Measurements from ENCODE around the gene IL1RAPL1. TPM values are rescaled to one million over a fixed set of nuclear protein-coding genes. Genes with fewer than 3 reads are reported as not detected.

Gene IL1RAPL1
- total and polyA plus RNA-seq, 2 experiments from 2014 or later, result 0.18 to 0.49 TPM

DNA sequence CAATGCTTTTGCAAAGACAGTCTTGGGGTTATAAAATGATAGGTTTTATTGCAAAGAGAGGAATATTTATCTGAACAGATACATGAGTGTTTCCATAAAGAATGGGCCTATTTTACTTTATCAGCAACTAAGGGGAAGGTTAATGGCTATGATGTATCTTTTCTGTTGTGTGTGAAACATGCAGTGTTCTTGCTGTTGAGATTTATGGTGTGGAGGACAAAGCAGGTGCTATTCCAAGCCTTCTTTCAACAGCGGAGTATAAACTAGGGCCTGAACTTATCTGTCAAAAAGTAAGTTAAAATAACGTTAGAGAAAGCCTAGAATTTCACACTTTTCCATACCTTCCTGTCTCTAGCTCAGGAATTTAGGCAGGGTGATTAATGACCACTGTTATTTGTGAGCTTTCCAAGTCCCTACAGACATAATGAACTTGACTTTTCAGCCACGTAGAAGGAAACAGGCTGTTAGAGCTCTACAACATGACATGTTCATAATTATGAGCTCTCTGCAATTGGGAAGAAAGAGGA is 411.4 kb downstream of the IL1RAPL1 start:
- Mint-ChIP-seq H3K27ac (no peak overlapping the region), H3K4me1 (peaks cover 8% of the 10 kb centered on the region; the same call in 2 of the 3 replicates), H3K4me3 (no peak overlapping the region), H3K27me3 (ENCODE audit: insufficient read depth, low read depth, poor library complexity) (no peaks in the 10 kb centered on the region), H3K9me3 (no peaks in the 10 kb centered on the region), H3K36me3 (ENCODE audit: low read depth) (no peaks in the 10 kb centered on the region)
- Histone ChIP-seq H3F3A (replicated peaks; ENCODE audit: low read depth) (no peaks in the 10 kb centered on the region), H3K9me2 (ENCODE audit: insufficient read depth) (no peaks in the 10 kb centered on the region), H3K79me2 (replicated peaks; ENCODE audit: insufficient read depth) (no peaks in the 10 kb centered on the region), H2AFZ (no peak overlapping the region), H3K27ac (ENCODE audit: low read depth) (no peak overlapping the region), H3K4me1 (ENCODE audit: insufficient read depth) (no peaks in the 10 kb centered on the region), H3K4me3 (no peak overlapping the region), H3K27me3 (ENCODE audit: insufficient read depth) (no peaks in the 10 kb centered on the region), H3K36me3 (ENCODE audit: insufficient read depth) (no peaks in the 10 kb centered on the region), H4K20me1 (replicated peaks; ENCODE audit: insufficient read depth) (no peaks in the 10 kb centered on the region), H3K4me2 (no peak overlapping the region)
- ATAC-seq (no peak), DNase-seq (ENCODE audit: low spot score) (no peak)
- no peak for TF ChIP-seq NANOG (IDR thresholded peaks at IDR 0.05; ENCODE audit: borderline replicate concordance)
- TF ChIP-seq EZH2phosphoT487 (IDR thresholded peaks at IDR 0.05; ENCODE audit: unreplicated experiment), result no peak
- no peak for TF ChIP-seq STAT1 (IDR thresholded peaks at IDR 0.05; ENCODE audit: unreplicated experiment)
- no peak for TF ChIP-seq POLR2AphosphoS5 (IDR thresholded peaks at IDR 0.05; ENCODE audit: low read depth)
- TF ChIP-seq, protein P1, sequence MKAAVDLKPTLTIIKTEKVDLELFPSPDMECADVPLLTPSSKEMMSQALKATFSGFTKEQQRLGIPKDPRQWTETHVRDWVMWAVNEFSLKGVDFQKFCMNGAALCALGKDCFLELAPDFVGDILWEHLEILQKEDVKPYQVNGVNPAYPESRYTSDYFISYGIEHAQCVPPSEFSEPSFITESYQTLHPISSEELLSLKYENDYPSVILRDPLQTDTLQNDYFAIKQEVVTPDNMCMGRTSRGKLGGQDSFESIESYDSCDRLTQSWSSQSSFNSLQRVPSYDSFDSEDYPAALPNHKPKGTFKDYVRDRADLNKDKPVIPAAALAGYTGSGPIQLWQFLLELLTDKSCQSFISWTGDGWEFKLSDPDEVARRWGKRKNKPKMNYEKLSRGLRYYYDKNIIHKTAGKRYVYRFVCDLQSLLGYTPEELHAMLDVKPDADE (IDR thresholded peaks at IDR 0.05), result no peak
- TF ChIP-seq, protein P2, sequence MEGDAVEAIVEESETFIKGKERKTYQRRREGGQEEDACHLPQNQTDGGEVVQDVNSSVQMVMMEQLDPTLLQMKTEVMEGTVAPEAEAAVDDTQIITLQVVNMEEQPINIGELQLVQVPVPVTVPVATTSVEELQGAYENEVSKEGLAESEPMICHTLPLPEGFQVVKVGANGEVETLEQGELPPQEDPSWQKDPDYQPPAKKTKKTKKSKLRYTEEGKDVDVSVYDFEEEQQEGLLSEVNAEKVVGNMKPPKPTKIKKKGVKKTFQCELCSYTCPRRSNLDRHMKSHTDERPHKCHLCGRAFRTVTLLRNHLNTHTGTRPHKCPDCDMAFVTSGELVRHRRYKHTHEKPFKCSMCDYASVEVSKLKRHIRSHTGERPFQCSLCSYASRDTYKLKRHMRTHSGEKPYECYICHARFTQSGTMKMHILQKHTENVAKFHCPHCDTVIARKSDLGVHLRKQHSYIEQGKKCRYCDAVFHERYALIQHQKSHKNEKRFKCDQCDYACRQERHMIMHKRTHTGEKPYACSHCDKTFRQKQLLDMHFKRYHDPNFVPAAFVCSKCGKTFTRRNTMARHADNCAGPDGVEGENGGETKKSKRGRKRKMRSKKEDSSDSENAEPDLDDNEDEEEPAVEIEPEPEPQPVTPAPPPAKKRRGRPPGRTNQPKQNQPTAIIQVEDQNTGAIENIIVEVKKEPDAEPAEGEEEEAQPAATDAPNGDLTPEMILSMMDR (conservative IDR thresholded peaks at IDR 0.05; ENCODE audit: low read depth in 2 of 2), result no peak
- TF ChIP-seq ZNF331 (CRISPR knock-in tag; IDR thresholded peaks at IDR 0.05; ENCODE audit: low read depth), result no peak
- no peak for TF ChIP-seq CREB1 (CRISPR knock-in tag; IDR thresholded peaks at IDR 0.05; ENCODE audit: low read depth)
- TF ChIP-seq, protein P3, sequence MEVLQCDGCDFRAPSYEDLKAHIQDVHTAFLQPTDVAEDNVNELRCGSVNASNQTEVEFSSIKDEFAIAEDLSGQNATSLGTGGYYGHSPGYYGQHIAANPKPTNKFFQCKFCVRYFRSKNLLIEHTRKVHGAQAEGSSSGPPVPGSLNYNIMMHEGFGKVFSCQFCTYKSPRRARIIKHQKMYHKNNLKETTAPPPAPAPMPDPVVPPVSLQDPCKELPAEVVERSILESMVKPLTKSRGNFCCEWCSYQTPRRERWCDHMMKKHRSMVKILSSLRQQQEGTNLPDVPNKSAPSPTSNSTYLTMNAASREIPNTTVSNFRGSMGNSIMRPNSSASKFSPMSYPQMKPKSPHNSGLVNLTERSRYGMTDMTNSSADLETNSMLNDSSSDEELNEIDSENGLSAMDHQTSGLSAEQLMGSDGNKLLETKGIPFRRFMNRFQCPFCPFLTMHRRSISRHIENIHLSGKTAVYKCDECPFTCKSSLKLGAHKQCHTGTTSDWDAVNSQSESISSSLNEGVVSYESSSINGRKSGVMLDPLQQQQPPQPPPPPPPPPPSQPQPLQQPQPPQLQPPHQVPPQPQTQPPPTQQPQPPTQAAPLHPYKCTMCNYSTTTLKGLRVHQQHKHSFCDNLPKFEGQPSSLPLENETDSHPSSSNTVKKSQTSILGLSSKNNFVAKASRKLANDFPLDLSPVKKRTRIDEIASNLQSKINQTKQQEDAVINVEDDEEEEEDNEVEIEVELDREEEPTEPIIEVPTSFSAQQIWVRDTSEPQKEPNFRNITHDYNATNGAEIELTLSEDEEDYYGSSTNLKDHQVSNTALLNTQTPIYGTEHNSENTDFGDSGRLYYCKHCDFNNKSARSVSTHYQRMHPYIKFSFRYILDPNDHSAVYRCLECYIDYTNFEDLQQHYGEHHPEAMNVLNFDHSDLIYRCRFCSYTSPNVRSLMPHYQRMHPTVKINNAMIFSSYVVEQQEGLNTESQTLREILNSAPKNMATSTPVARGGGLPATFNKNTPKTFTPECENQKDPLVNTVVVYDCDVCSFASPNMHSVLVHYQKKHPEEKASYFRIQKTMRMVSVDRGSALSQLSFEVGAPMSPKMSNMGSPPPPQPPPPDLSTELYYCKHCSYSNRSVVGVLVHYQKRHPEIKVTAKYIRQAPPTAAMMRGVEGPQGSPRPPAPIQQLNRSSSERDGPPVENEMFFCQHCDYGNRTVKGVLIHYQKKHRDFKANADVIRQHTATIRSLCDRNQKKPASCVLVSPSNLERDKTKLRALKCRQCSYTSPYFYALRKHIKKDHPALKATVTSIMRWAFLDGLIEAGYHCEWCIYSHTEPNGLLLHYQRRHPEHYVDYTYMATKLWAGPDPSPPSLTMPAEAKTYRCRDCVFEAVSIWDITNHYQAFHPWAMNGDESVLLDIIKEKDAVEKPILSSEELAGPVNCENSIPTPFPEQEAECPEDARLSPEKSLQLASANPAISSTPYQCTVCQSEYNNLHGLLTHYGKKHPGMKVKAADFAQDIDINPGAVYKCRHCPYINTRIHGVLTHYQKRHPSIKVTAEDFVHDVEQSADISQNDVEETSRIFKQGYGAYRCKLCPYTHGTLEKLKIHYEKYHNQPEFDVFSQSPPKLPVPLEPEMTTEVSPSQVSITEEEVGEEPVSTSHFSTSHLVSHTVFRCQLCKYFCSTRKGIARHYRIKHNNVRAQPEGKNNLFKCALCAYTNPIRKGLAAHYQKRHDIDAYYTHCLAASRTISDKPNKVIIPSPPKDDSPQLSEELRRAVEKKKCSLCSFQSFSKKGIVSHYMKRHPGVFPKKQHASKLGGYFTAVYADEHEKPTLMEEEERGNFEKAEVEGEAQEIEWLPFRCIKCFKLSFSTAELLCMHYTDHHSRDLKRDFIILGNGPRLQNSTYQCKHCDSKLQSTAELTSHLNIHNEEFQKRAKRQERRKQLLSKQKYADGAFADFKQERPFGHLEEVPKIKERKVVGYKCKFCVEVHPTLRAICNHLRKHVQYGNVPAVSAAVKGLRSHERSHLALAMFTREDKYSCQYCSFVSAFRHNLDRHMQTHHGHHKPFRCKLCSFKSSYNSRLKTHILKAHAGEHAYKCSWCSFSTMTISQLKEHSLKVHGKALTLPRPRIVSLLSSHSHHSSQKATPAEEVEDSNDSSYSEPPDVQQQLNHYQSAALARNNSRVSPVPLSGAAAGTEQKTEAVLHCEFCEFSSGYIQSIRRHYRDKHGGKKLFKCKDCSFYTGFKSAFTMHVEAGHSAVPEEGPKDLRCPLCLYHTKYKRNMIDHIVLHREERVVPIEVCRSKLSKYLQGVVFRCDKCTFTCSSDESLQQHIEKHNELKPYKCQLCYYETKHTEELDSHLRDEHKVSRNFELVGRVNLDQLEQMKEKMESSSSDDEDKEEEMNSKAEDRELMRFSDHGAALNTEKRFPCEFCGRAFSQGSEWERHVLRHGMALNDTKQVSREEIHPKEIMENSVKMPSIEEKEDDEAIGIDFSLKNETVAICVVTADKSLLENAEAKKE (CRISPR knock-in tag; IDR thresholded peaks at IDR 0.05), result no peak
- no peak for TF ChIP-seq EZH2 (IDR thresholded peaks at IDR 0.05; ENCODE audit: low read depth, unreplicated experiment)
- TF ChIP-seq, protein P4, sequence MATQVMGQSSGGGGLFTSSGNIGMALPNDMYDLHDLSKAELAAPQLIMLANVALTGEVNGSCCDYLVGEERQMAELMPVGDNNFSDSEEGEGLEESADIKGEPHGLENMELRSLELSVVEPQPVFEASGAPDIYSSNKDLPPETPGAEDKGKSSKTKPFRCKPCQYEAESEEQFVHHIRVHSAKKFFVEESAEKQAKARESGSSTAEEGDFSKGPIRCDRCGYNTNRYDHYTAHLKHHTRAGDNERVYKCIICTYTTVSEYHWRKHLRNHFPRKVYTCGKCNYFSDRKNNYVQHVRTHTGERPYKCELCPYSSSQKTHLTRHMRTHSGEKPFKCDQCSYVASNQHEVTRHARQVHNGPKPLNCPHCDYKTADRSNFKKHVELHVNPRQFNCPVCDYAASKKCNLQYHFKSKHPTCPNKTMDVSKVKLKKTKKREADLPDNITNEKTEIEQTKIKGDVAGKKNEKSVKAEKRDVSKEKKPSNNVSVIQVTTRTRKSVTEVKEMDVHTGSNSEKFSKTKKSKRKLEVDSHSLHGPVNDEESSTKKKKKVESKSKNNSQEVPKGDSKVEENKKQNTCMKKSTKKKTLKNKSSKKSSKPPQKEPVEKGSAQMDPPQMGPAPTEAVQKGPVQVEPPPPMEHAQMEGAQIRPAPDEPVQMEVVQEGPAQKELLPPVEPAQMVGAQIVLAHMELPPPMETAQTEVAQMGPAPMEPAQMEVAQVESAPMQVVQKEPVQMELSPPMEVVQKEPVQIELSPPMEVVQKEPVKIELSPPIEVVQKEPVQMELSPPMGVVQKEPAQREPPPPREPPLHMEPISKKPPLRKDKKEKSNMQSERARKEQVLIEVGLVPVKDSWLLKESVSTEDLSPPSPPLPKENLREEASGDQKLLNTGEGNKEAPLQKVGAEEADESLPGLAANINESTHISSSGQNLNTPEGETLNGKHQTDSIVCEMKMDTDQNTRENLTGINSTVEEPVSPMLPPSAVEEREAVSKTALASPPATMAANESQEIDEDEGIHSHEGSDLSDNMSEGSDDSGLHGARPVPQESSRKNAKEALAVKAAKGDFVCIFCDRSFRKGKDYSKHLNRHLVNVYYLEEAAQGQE (IDR thresholded peaks at IDR 0.05; ENCODE audit: unreplicated experiment), result no peak
- TF ChIP-seq JUNB (IDR thresholded peaks at IDR 0.05; ENCODE audit: unreplicated experiment), result no peak
- no peak for TF ChIP-seq ZNF114 (CRISPR knock-in tag; IDR thresholded peaks at IDR 0.05)

Measured in GM23338 (cell line).